ENCODE data around the gene FMO5. TPM values are rescaled to one million over a fixed set of nuclear protein-coding genes. Genes with fewer than 3 reads are reported as not detected.

The FMO5 gene
- total RNA-seq, 2 experiments from 2014 or later = 0.41 to 0.67 TPM

DNA sequence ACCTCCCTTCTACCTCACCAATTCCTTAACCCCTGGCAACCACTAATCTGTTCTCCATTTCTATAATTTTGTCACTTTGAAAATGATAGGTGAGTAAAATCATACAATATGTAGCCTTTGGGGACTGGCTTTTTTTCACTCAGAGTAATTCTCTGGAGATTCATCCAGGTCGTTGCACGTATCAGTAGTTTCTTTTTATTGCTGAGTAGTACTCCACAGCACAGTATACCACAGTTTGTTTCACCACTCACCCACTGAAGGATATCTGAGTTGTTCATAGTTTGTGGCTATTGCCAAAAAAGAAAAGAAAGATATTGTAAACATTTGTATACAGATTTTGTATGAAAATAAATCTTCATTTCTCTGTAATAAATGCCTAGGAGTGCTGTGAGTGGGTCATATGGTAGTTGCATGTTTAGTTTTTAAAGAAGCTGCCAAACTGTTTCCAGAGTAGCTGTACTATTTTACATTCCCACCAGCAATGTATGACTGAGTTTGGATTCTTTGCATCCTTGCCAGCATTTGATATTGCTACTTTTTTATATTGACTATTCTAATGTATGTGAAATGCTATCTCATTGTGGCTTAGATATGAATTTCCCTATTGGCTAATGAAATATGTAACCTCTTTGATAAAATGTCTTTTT lies 21.0 kb upstream of the FMO5 start:
- H3K27ac Mint-ChIP-seq = no peak overlapping the region
- H3K27ac ChIP-seq (ENCODE audit: low read depth in 1 of 2, low read length in 2 of 2) = no peak overlapping the region
- peaks cover 75% of the 10 kb centered on the region for H3K4me1 Mint-ChIP-seq (ENCODE audit: low read depth)
- no peaks in the 10 kb centered on the region for H3K9me3 ChIP-seq (ENCODE audit: control insufficient read depth in 1 of 2, insufficient read depth in 1 of 2, low read length in 2 of 2)
- H3K27me3 Mint-ChIP-seq = no peaks in the 10 kb centered on the region
- ChIA-PET CTCF (no interaction called here), POLR2A (no interaction called here)
- no peak for ATAC-seq (ENCODE audit: poor library complexity)
- DNase-seq = no peak
- intact Hi-C loops (cut with DNase I, micrococcal nuclease) = no loop called here
- H3K4me1 ChIP-seq (ENCODE audit: insufficient read depth, low read length) = peaks cover 25% of the 10 kb centered on the region
- peaks cover 4% of the 10 kb centered on the region for H3K36me3 Mint-ChIP-seq (ENCODE audit: low read depth)
- H3K9me3 Mint-ChIP-seq = no peaks in the 10 kb centered on the region
- peak overlapping the region; percentile 9 for H3K4me3 Mint-ChIP-seq
- H3K4me3 ChIP-seq (ENCODE audit: low read length) = no peak overlapping the region
- H3K27me3 ChIP-seq (ENCODE audit: control insufficient read depth in 1 of 2, insufficient read depth in 2 of 2, low read length in 2 of 2) = no peaks in the 10 kb centered on the region
- TF ChIP-seq, protein P1, sequence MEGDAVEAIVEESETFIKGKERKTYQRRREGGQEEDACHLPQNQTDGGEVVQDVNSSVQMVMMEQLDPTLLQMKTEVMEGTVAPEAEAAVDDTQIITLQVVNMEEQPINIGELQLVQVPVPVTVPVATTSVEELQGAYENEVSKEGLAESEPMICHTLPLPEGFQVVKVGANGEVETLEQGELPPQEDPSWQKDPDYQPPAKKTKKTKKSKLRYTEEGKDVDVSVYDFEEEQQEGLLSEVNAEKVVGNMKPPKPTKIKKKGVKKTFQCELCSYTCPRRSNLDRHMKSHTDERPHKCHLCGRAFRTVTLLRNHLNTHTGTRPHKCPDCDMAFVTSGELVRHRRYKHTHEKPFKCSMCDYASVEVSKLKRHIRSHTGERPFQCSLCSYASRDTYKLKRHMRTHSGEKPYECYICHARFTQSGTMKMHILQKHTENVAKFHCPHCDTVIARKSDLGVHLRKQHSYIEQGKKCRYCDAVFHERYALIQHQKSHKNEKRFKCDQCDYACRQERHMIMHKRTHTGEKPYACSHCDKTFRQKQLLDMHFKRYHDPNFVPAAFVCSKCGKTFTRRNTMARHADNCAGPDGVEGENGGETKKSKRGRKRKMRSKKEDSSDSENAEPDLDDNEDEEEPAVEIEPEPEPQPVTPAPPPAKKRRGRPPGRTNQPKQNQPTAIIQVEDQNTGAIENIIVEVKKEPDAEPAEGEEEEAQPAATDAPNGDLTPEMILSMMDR (IDR thresholded peaks at IDR 0.05) = no peak
- H3K36me3 ChIP-seq (ENCODE audit: insufficient read depth, low read length) = no peaks in the 10 kb centered on the region

DNA sequence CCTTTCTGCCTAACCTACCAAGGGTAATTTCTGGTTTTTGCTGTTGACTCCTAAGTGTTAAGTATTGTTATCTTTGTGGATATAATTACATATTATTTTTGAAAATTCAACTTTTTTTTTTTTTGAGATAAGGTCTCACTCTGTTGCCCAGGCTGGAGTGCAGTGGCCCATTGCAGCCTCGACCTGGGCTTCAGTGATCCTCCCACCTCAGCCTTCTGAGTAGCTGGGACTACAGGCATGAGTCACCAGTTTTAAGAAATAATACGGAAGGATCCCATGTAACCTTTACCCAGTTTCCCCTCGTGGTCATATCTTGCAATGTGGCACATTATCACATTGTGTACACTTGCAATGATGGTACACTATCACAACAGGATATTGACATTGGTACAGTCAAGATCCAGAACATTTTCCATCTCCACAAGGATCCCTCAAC lies 20.5 kb upstream of the FMO5 start:
- Histone ChIP-seq H3K27ac (ENCODE audit: low read depth in 1 of 2, low read length in 2 of 2) (no peak overlapping the region), H3K27me3 (ENCODE audit: control insufficient read depth in 1 of 2, insufficient read depth in 2 of 2, low read length in 2 of 2) (no peaks in the 10 kb centered on the region), H3K4me1 (ENCODE audit: insufficient read depth, low read length) (peaks cover 25% of the 10 kb centered on the region), H3K4me3 (ENCODE audit: low read length) (no peak overlapping the region), H3K36me3 (ENCODE audit: insufficient read depth, low read length) (no peaks in the 10 kb centered on the region), H3K9me3 (ENCODE audit: control insufficient read depth in 1 of 2, insufficient read depth in 1 of 2, low read length in 2 of 2) (no peaks in the 10 kb centered on the region)
- intact Hi-C loops (cut with DNase I, micrococcal nuclease) = no loop called here
- H3K27me3 Mint-ChIP-seq = no peaks in the 10 kb centered on the region
- TF ChIP-seq, protein P1 (IDR thresholded peaks at IDR 0.05) = no peak
- peaks cover 4% of the 10 kb centered on the region for H3K36me3 Mint-ChIP-seq (ENCODE audit: low read depth)
- H3K9me3 Mint-ChIP-seq = no peaks in the 10 kb centered on the region
- no peak for DNase-seq
- ChIA-PET POLR2A (no interaction called here), CTCF (no interaction called here)
- ATAC-seq (ENCODE audit: poor library complexity) = no peak
- peak overlapping the region; percentile 9 for H3K4me3 Mint-ChIP-seq
- H3K27ac Mint-ChIP-seq = no peak overlapping the region
- H3K4me1 Mint-ChIP-seq (ENCODE audit: low read depth) = peaks cover 69% of the 10 kb centered on the region

DNA sequence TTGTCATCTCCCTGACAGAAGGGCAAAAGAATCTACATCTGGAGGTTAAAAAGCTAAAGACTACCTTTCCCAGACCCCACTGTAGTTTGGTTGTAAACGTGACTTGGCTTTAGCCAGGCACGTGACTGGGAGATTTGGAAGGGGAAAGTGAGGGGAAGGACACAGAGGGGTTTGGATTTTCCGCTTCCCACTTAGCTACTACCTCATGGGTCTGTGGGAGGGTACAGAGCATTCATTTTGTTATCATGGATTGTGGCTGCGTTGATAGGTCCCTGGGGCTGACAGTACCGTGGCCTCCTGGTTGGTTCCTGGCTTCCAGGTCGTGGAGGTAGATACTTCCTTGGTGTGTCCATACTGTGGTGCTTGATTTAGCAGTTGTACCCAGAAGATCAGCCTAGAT lies 20.0 kb upstream of the FMO5 start:
- peak overlapping the region; percentile 15 for H3K4me3 Mint-ChIP-seq
- intact Hi-C loops (cut with DNase I, micrococcal nuclease) = no loop called here
- ATAC-seq (ENCODE audit: poor library complexity) = no peak
- H3K36me3 Mint-ChIP-seq (ENCODE audit: low read depth) = peaks cover 4% of the 10 kb centered on the region
- H3K27me3 Mint-ChIP-seq = no peaks in the 10 kb centered on the region
- Histone ChIP-seq H3K27me3 (ENCODE audit: control insufficient read depth in 1 of 2, insufficient read depth in 2 of 2, low read length in 2 of 2) (no peaks in the 10 kb centered on the region), H3K36me3 (ENCODE audit: insufficient read depth, low read length) (no peaks in the 10 kb centered on the region), H3K27ac (ENCODE audit: low read depth in 1 of 2, low read length in 2 of 2) (no peak overlapping the region), H3K9me3 (ENCODE audit: control insufficient read depth in 1 of 2, insufficient read depth in 1 of 2, low read length in 2 of 2) (no peaks in the 10 kb centered on the region), H3K4me1 (ENCODE audit: insufficient read depth, low read length) (peaks cover 21% of the 10 kb centered on the region), H3K4me3 (ENCODE audit: low read length) (no peak overlapping the region)
- no peak overlapping the region for H3K27ac Mint-ChIP-seq
- ChIA-PET CTCF (no interaction called here), POLR2A (no interaction called here)
- no peaks in the 10 kb centered on the region for H3K9me3 Mint-ChIP-seq
- peaks cover 66% of the 10 kb centered on the region for H3K4me1 Mint-ChIP-seq (ENCODE audit: low read depth)
- DNase-seq = no peak
- TF ChIP-seq, protein P1 (IDR thresholded peaks at IDR 0.05) = no peak

All from CD4-positive, alpha-beta T cell (primary cell).